Prostate gland (tissue), 2 donors: ENCODE data around the gene BMP7. TPM values are rescaled to one million over a fixed set of nuclear protein-coding genes. Genes with fewer than 3 reads are reported as not detected.

ENCODE experiments used
- DNase-seq: peaks from one replicate; pipeline ENCODE4 v3.0.0-alpha.2; 2019; ENCODE audit warnings: low spot score
- H3K27ac ChIP-seq, 2 donors: fragments of 200-600 bp; sonication (generic); 2 replicates each; pipeline ENCODE4 v1.5.1; 2017 to 2019
- H3K27me3 ChIP-seq: fragments of 200-600 bp; sonication (generic); replicated peaks from 2 replicates; pipeline ENCODE4 v1.5.1; 2019; ENCODE audit not compliant: insufficient read depth
- H3K36me3 ChIP-seq, 2 donors: fragments of 200-600 bp; sonication (generic); 1 replicate in 1 of 2; 2 replicates in 1 of 2; pipeline versions ENCODE4 v1.5.1 to v1.8.1; 2017 to 2019
- H3K4me1 ChIP-seq: fragments of 200-600 bp; sonication (generic); replicated peaks from 2 replicates; pipeline ENCODE4 v1.5.1; 2019
- H3K4me3 ChIP-seq, 2 donors: fragments of 200-600 bp; sonication (generic); 2 replicates each; pipeline ENCODE4 v1.5.1; 2017 to 2019
- H3K9me3 ChIP-seq: fragments of 200-600 bp; sonication (generic); 2 replicates; pipeline ENCODE4 v1.5.1; 2017
- POLR2A ChIP-seq: fragments of 450-650 bp; IDR thresholded peaks from one replicate; pipeline ENCODE4 v1.6.1; 2016; ENCODE audit warnings: antibody characterized with exemption, mild to moderate bottlenecking
- POLR2AphosphoS5 ChIP-seq: sonication (generic); formaldehyde crosslinking; IDR thresholded peaks from one replicate; pipeline ENCODE4 v1.6.1; 2017; ENCODE audit warnings: antibody characterized with exemption
- WGBS: methylation state at CpG from one replicate; pipeline ENCODE4 v1.1.5; 2018; 5-methylcytosine and 5-hydroxymethylcytosine counted together
- intact Hi-C: fragments of 100-400 bp; cut with DNase I; formaldehyde crosslinking; loops from one replicate; pipeline ENCODE4 v1.14.2; 2022
- total RNA-seq, 2 donors: library from RNA; depleted of rRNA; stranded (reverse); fragments of >200 nt; gene quantifications; one replicate each; pipeline ENCODE4 v1.1.0, GENCODE V29; 2016
- TF ChIP-seq, protein P1 (sequence below), 4 experiments: fragments of 200-600 bp in 2 of 4; fragments of 450-650 bp in 2 of 4; sonication (generic) in 2 of 4; IDR thresholded peaks; 1 replicate in 3 of 4; 2 replicates in 1 of 4; pipeline ENCODE4 v1.5.1; 2016 to 2019; ENCODE audit warnings: antibody characterized with exemption in 4 of 4, mild to moderate bottlenecking in 2 of 4, moderate library complexity in 2 of 4

The BMP7 gene
- total RNA-seq, 2 donors from 2014 or later, result 10.5 to 16.8 TPM

DNA sequence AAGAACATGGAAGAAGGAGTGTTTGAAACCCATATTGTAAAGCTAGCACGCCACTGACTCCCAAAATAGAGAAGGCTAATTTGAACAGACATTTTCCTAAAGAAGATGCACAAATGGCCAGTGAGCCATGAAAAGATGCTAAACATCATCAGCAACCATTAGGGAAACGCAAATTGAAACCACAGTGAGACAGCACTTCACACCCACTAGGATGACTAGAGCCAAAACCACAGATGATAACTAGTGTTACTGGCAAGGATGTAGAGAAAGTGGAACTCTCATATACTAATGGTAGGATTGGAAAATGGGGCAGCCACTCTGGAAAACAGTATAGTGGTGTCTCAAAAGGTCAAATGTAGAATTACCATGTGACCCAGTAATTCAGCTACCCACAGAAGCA is 58.2 kb downstream of the BMP7 start:
- Histone ChIP-seq H3K4me1 (no peaks in the 10 kb centered on the region), H3K27me3 (no peaks in the 10 kb centered on the region), H3K9me3 (no peaks in the 10 kb centered on the region), H3K4me3 (no peak overlapping the region), H3K27ac (no peak overlapping the region), H3K36me3 (no peaks in the 10 kb centered on the region)
- TF ChIP-seq POLR2A, result no peak
- TF ChIP-seq POLR2AphosphoS5, result no peak
- TF ChIP-seq, protein P1, sequence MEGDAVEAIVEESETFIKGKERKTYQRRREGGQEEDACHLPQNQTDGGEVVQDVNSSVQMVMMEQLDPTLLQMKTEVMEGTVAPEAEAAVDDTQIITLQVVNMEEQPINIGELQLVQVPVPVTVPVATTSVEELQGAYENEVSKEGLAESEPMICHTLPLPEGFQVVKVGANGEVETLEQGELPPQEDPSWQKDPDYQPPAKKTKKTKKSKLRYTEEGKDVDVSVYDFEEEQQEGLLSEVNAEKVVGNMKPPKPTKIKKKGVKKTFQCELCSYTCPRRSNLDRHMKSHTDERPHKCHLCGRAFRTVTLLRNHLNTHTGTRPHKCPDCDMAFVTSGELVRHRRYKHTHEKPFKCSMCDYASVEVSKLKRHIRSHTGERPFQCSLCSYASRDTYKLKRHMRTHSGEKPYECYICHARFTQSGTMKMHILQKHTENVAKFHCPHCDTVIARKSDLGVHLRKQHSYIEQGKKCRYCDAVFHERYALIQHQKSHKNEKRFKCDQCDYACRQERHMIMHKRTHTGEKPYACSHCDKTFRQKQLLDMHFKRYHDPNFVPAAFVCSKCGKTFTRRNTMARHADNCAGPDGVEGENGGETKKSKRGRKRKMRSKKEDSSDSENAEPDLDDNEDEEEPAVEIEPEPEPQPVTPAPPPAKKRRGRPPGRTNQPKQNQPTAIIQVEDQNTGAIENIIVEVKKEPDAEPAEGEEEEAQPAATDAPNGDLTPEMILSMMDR (IDR thresholded peaks at IDR 0.05), result no peak
- DNase-seq, result no peak
- intact Hi-C loops, result no loop called here
- WGBS, result 84% methylated on average over 2 of the region's 2 CpGs

GRCh38 chr20:57207251-57207650 is 59.2 kb downstream of the BMP7 start:
- Histone ChIP-seq H3K4me1 (no peaks in the 10 kb centered on the region), H3K4me3 (no peak overlapping the region), H3K27ac (no peak overlapping the region), H3K27me3 (no peaks in the 10 kb centered on the region), H3K9me3 (no peaks in the 10 kb centered on the region), H3K36me3 (no peaks in the 10 kb centered on the region)
- no peak for DNase-seq
- WGBS, result 92% methylated on average over 3 of the region's 3 CpGs
- intact Hi-C loops, result no loop called here
- TF ChIP-seq, protein P1 (IDR thresholded peaks at IDR 0.05), result no peak
- no peak for TF ChIP-seq POLR2AphosphoS5
- no peak for TF ChIP-seq POLR2A

DNA sequence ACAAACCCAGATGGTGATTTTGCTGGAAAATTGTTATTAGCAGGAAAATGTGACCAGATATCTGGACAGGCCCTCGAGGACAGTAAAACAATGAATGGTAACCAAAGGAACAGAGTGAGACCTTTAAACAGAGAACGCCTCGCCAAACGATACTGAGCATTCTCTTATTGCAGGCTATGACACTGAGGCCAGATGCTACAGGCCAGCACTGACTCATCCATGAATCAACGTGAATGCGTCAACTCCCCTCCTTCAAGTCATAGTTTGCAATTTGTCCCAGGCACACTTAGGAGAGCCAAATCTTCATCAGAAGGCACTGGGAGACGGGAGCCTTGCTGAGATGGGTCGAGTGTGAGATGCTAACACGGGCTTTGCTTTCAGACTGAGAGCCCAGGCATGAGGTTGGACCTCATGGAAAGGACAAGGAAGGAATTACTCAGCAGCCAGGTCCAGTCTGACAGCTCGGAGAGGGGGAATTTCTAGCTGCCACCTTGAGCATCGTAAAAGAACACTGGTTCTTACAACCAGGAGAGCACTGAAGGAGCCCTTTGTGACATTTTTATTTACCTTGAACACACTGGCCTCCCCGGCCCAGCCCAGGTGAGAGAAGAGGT is 60.7 kb downstream of the BMP7 start:
- Histone ChIP-seq H3K9me3 (no peaks in the 10 kb centered on the region), H3K36me3 (no peaks in the 10 kb centered on the region), H3K4me3 (no peak overlapping the region), H3K27ac (peak overlapping the region in 1 of 2 donors; percentile 6), H3K27me3 (no peaks in the 10 kb centered on the region), H3K4me1 (no peaks in the 10 kb centered on the region)
- WGBS, result 49% methylated on average over 12 of the region's 12 CpGs
- TF ChIP-seq, protein P1 (IDR thresholded peaks at IDR 0.05), result no peak
- TF ChIP-seq POLR2AphosphoS5, result no peak
- no peak for TF ChIP-seq POLR2A
- no peak for DNase-seq
- intact Hi-C loops, result no loop called here

- intact Hi-C loops, result no loop called here
- WGBS, result 56% methylated on average over 7 of the region's 7 CpGs
Observed at GRCh38 chr20:57203986-57204385, 62.5 kb downstream of the BMP7 start.

GRCh38 chr20:57203204-57203603 is 63.2 kb downstream of the BMP7 start:
- H3K4me1 ChIP-seq, result no peaks in the 10 kb centered on the region
- H3K9me3 ChIP-seq, result no peaks in the 10 kb centered on the region
- TF ChIP-seq, protein P1 (IDR thresholded peaks at IDR 0.05), result no peak
- TF ChIP-seq POLR2A (no peak), POLR2AphosphoS5 (no peak)
- no peak for DNase-seq
- no peaks in the 10 kb centered on the region for H3K27me3 ChIP-seq
- no peak overlapping the region for H3K4me3 ChIP-seq
- intact Hi-C loops, result no loop called here
- no peaks in the 10 kb centered on the region for H3K36me3 ChIP-seq
- no peak overlapping the region for H3K27ac ChIP-seq
- 90% methylated on average over 2 of the region's 2 CpGs for WGBS

More at GRCh38 chr20:57203986-57204385, 62.5 kb downstream of the BMP7 start:
- no peaks in the 10 kb centered on the region for H3K9me3 ChIP-seq
- TF ChIP-seq POLR2A (no peak), POLR2AphosphoS5 (no peak)
- TF ChIP-seq, protein P1 (IDR thresholded peaks at IDR 0.05), result no peak
- H3K4me1 ChIP-seq, result no peaks in the 10 kb centered on the region
- H3K27me3 ChIP-seq, result no peaks in the 10 kb centered on the region
- DNase-seq, result no peak
- H3K27ac ChIP-seq, result no peak overlapping the region
- H3K36me3 ChIP-seq, result no peaks in the 10 kb centered on the region
- no peak overlapping the region for H3K4me3 ChIP-seq
